ENCODE measurements around the gene STRADB.
"Not testable (repeated sequence)": the region's sequence is repeated elsewhere in the genome, so short reads cannot be mapped to it uniquely, and the experiment has no call there.

Gene STRADB

GRCh38 chr2:201419057-201419635 is 32.4 kb upstream of the STRADB start:
- no peak for ATAC-seq
- H3K27me3 Mint-ChIP-seq, result no peaks in the 10 kb centered on the region
- H3K4me1 Mint-ChIP-seq, result peaks cover 55% of the 10 kb centered on the region
- no peaks in the 10 kb centered on the region for H3K9me3 Mint-ChIP-seq
- no peak overlapping the region for H3K27ac Mint-ChIP-seq
- H3K4me3 Mint-ChIP-seq, result no peak overlapping the region
- no peak for DNase-seq

GRCh38 chr2:201419986-201420385 is 31.6 kb upstream of the STRADB start:
- Mint-ChIP-seq H3K27ac (peak overlapping the region in 1 of 2 donors; percentile 10), H3K4me1 (peaks cover 57% of the 10 kb centered on the region), H3K27me3 (no peaks in the 10 kb centered on the region), H3K9me3 (no peaks in the 10 kb centered on the region), H3K4me3 (no peak overlapping the region)
- ATAC-seq, result peak; percentile 51
- DNase-seq, result no peak

- Mint-ChIP-seq H3K4me1 (peaks cover 61% of the 10 kb centered on the region), H3K9me3 (no peaks in the 10 kb centered on the region), H3K27me3 (no peaks in the 10 kb centered on the region), H3K27ac (peak overlapping the region in 1 of 2 donors; percentile 63), H3K4me3 (peak overlapping the region in 1 of 2 donors; percentile 8)
- ATAC-seq (peak; percentile 84), DNase-seq (no peak)
Measured at GRCh38 chr2:201420442-201421113, 31.0 kb upstream of the STRADB start.

- peaks cover 42% of the 10 kb centered on the region for H3K4me1 Mint-ChIP-seq
- no peak overlapping the region for H3K4me3 Mint-ChIP-seq
- ATAC-seq, result no peak
- peaks cover 6 to 18% of the 10 kb centered on the region in 2 donors for H3K9me3 Mint-ChIP-seq
- no peak for DNase-seq
- H3K27ac Mint-ChIP-seq, result no peak overlapping the region
- H3K27me3 Mint-ChIP-seq, result no peaks in the 10 kb centered on the region
Measured at GRCh38 chr2:201425952-201426351, 25.6 kb upstream of the STRADB start.

GRCh38 chr2:201428366-201428765 is 23.2 kb upstream of the STRADB start:
- ATAC-seq, H3K27ac Mint-ChIP-seq, DNase-seq, H3K27me3 Mint-ChIP-seq, H3K4me3 Mint-ChIP-seq: not testable (repeated sequence)
- Mint-ChIP-seq H3K4me1 (peaks cover 34% of the 10 kb centered on the region), H3K9me3 (peaks cover 6 to 18% of the 10 kb centered on the region in 2 donors)

- H3K27ac Mint-ChIP-seq, DNase-seq, H3K4me3 Mint-ChIP-seq, H3K27me3 Mint-ChIP-seq, ATAC-seq: not testable (repeated sequence)
- peaks cover 35% of the 10 kb centered on the region for H3K4me1 Mint-ChIP-seq
- peaks cover 6 to 18% of the 10 kb centered on the region in 2 donors for H3K9me3 Mint-ChIP-seq
Measured at GRCh38 chr2:201429835-201430234, 21.7 kb upstream of the STRADB start.

GRCh38 chr2:201430322-201430721 is 21.2 kb upstream of the STRADB start:
- not testable (repeated sequence) for H3K4me3 Mint-ChIP-seq, ATAC-seq, H3K27me3 Mint-ChIP-seq, H3K27ac Mint-ChIP-seq, DNase-seq
- peaks cover 6 to 18% of the 10 kb centered on the region in 2 donors for H3K9me3 Mint-ChIP-seq
- peaks cover 33% of the 10 kb centered on the region for H3K4me1 Mint-ChIP-seq

- Mint-ChIP-seq H3K27me3 (no peaks in the 10 kb centered on the region), H3K4me3 (no peak overlapping the region)
Measured at GRCh38 chr2:201430839-201431238, 20.7 kb upstream of the STRADB start.

GRCh38 chr2:201432038-201432620 is 19.4 kb upstream of the STRADB start:
- H3K4me1 Mint-ChIP-seq, result peaks cover 24% of the 10 kb centered on the region
- H3K9me3 Mint-ChIP-seq, result peaks cover 6 to 18% of the 10 kb centered on the region in 2 donors
- DNase-seq (no peak), ATAC-seq (peak; percentile 99)
- peak overlapping the region; percentile 67 to 73 for H3K4me3 Mint-ChIP-seq
- H3K27me3 Mint-ChIP-seq, result no peaks in the 10 kb centered on the region
- H3K27ac Mint-ChIP-seq, result peak overlapping the region; percentile 48 to 92

More at GRCh38 chr2:201430839-201431238, 20.7 kb upstream of the STRADB start:
- no peak overlapping the region for H3K27ac Mint-ChIP-seq
- H3K4me1 Mint-ChIP-seq, result peaks cover 28% of the 10 kb centered on the region
- DNase-seq (no peak), ATAC-seq (no peak)
- peaks cover 6 to 18% of the 10 kb centered on the region in 2 donors for H3K9me3 Mint-ChIP-seq

- DNase-seq (no peak), ATAC-seq (no peak)
- Mint-ChIP-seq H3K4me1 (peaks cover 24% of the 10 kb centered on the region), H3K27ac (peak overlapping the region in 1 of 2 donors; percentile 92), H3K9me3 (peaks cover 9 to 16% of the 10 kb centered on the region in 2 donors), H3K4me3 (no peak overlapping the region), H3K27me3 (no peaks in the 10 kb centered on the region)
Measured at GRCh38 chr2:201432621-201433393, 18.7 kb upstream of the STRADB start.

- H3K4me1 Mint-ChIP-seq, result peaks cover 24% of the 10 kb centered on the region
- DNase-seq, result no peak
- H3K4me3 Mint-ChIP-seq, result no peak overlapping the region
- no peaks in the 10 kb centered on the region for H3K27me3 Mint-ChIP-seq
- H3K27ac Mint-ChIP-seq, result no peak overlapping the region
- no peak for ATAC-seq
- H3K9me3 Mint-ChIP-seq, result peaks cover 9% of the 10 kb centered on the region in 2 donors
Measured at GRCh38 chr2:201433394-201433995, 18.0 kb upstream of the STRADB start.

GRCh38 chr2:201436141-201436540 is 15.4 kb upstream of the STRADB start:
- no peak overlapping the region for H3K27ac Mint-ChIP-seq
- DNase-seq, result no peak
- H3K27me3 Mint-ChIP-seq, result no peaks in the 10 kb centered on the region
- H3K4me3 Mint-ChIP-seq, result no peak overlapping the region
- peaks cover 30% of the 10 kb centered on the region for H3K4me1 Mint-ChIP-seq
- ATAC-seq, result no peak
- peaks cover 0 to 3% of the 10 kb centered on the region in 2 donors for H3K9me3 Mint-ChIP-seq

- not testable (repeated sequence) for H3K4me1 Mint-ChIP-seq, DNase-seq, H3K27ac Mint-ChIP-seq, H3K27me3 Mint-ChIP-seq, H3K9me3 Mint-ChIP-seq, ATAC-seq, H3K4me3 Mint-ChIP-seq
Measured at GRCh38 chr2:201439336-201439922, 12.1 kb upstream of the STRADB start.

GRCh38 chr2:201440182-201440581 is 11.4 kb upstream of the STRADB start:
- Mint-ChIP-seq H3K4me1 (peaks cover 6% of the 10 kb centered on the region), H3K27me3 (no peaks in the 10 kb centered on the region), H3K4me3 (no peak overlapping the region), H3K9me3 (peaks cover 0 to 3% of the 10 kb centered on the region in 2 donors), H3K27ac (no peak overlapping the region)
- ATAC-seq (no peak), DNase-seq (no peak)

- Mint-ChIP-seq H3K4me1 (peaks cover 19% of the 10 kb centered on the region), H3K9me3 (peaks cover 0 to 3% of the 10 kb centered on the region in 2 donors), H3K4me3 (no peak overlapping the region), H3K27me3 (no peaks in the 10 kb centered on the region), H3K27ac (peak overlapping the region in 1 of 2 donors; percentile 2)
- ATAC-seq (no peak), DNase-seq (no peak)
Measured at GRCh38 chr2:201441409-201441808, 10.1 kb upstream of the STRADB start.
